Measurements from ENCODE around the gene TBX15.

DNA sequence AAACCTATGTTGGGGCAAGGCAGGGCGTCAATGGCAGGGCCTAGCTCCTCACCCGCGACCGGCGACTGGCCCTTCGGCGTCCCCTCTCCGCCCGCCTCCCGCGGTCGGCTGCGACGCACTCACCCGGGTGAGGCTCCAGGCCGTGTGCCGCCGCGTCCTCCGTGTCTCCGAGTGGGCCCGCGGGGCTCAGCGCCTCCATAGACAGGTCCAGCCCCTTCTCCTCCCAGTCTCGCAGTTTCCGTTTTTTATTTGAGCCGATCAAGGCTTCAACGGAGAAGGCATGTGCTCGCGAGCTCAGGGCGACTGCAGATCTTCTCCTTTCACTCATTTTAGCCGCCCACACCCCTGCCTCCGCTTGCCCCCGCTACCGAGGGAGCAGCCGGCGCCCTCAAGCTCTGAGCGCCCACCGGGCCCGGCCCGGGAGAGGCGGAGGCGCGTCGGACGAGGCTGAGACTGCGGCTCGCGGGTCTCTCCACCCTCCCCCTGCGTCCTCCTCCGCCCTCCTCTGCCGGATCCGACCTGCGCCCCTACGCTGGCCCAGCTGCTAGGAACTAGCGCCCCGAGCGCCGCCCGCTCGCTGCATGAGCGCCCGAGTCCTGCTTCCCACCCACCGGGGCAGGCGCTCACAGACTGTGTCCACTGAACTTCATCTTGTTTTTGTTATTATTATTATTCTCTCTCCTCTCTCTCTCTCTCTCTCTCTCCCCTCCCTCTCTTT lies 516 bp downstream of the TBX15 start:
- TF ChIP-seq MYC (IDR thresholded peaks at IDR 0.05; ENCODE audit: low read depth, low read length), result no peak
- TF ChIP-seq, protein P1, sequence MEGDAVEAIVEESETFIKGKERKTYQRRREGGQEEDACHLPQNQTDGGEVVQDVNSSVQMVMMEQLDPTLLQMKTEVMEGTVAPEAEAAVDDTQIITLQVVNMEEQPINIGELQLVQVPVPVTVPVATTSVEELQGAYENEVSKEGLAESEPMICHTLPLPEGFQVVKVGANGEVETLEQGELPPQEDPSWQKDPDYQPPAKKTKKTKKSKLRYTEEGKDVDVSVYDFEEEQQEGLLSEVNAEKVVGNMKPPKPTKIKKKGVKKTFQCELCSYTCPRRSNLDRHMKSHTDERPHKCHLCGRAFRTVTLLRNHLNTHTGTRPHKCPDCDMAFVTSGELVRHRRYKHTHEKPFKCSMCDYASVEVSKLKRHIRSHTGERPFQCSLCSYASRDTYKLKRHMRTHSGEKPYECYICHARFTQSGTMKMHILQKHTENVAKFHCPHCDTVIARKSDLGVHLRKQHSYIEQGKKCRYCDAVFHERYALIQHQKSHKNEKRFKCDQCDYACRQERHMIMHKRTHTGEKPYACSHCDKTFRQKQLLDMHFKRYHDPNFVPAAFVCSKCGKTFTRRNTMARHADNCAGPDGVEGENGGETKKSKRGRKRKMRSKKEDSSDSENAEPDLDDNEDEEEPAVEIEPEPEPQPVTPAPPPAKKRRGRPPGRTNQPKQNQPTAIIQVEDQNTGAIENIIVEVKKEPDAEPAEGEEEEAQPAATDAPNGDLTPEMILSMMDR (IDR thresholded peaks at IDR 0.05; ENCODE audit: low read depth, low read length), result no peak
